Measurements from ENCODE around the gene MAMLD1. TPM values are rescaled to one million over a fixed set of nuclear protein-coding genes. Genes with fewer than 3 reads are reported as not detected.

MAMLD1 gene
- total RNA-seq, 1 donor from 2014 or later, result 2.5 TPM

DNA sequence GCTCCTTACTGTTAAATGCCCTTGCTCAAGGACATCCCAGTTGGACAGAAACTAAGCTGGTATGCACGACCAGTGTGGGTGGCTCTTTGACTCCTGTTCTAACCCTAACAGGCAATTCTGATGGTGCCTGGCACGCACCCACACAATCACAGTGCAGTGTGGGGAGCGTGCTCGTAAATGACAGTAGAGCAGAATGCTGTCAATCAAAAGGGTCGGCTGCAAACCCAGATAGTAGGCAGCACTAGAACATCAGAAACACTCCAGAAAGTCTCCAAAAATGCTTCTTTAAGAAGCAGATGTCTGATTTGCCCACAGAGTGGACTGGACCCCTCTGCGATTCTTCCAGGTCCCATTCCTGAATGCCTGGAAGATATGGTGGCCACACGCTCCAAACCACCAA lies 167.7 kb downstream of the MAMLD1 start:
- H3K4me3 ChIP-seq (ENCODE audit: low read depth, low read length), result no peak overlapping the region
- no peak for DNase-seq (ENCODE audit: low read depth)
- TF ChIP-seq, protein P1, sequence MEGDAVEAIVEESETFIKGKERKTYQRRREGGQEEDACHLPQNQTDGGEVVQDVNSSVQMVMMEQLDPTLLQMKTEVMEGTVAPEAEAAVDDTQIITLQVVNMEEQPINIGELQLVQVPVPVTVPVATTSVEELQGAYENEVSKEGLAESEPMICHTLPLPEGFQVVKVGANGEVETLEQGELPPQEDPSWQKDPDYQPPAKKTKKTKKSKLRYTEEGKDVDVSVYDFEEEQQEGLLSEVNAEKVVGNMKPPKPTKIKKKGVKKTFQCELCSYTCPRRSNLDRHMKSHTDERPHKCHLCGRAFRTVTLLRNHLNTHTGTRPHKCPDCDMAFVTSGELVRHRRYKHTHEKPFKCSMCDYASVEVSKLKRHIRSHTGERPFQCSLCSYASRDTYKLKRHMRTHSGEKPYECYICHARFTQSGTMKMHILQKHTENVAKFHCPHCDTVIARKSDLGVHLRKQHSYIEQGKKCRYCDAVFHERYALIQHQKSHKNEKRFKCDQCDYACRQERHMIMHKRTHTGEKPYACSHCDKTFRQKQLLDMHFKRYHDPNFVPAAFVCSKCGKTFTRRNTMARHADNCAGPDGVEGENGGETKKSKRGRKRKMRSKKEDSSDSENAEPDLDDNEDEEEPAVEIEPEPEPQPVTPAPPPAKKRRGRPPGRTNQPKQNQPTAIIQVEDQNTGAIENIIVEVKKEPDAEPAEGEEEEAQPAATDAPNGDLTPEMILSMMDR (conservative IDR thresholded peaks at IDR 0.05; ENCODE audit: low read depth, low read length), result no peak

DNA sequence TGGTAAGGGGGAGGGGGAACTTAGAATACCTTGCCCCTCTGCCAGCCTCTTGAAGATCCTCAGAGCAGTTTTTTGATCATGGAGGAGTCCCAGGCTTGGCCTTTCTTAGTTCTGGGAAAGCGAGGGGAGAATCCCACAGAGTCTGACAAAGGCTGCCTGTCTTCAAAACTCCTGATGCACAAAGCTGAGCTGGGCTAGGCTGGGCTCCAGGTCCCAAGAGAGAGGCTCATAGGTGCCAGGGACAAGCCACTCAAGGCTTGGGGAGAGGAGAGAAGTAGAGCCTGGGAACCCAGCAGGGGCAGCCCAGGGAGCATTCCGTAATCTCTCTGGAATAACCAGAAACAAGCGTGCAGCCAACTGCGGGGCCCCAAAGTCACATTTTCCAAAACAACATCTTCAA lies 168.3 kb downstream of the MAMLD1 start:
- DNase-seq (ENCODE audit: low read depth), result no peak
- H3K4me3 ChIP-seq (ENCODE audit: low read depth, low read length), result no peak overlapping the region
- TF ChIP-seq, protein P1 (conservative IDR thresholded peaks at IDR 0.05; ENCODE audit: low read depth, low read length), result no peak

DNA sequence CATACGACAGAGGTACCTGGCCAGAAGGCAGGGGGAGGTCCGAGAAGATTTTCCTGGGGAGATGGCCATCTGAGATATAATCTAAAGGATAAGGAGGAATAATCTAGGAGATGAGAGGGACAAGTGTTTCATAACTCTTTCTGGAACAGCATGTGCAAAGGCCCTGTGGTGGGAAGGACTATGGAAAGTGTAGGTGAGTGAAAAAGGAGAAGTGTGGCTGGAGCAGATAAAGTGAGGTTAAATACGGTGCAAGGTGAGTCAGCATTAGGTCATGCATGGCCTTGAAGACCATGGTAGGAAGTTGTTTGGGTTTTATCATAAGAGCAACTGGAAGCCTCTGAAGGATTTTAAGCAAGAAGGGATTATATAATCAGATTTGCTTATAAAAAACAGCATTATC lies 170.7 kb downstream of the MAMLD1 start:
- TF ChIP-seq, protein P1 (conservative IDR thresholded peaks at IDR 0.05; ENCODE audit: low read depth, low read length), result no peak
- no peak overlapping the region for H3K4me3 ChIP-seq (ENCODE audit: low read depth, low read length)
- DNase-seq (ENCODE audit: low read depth), result no peak

DNA sequence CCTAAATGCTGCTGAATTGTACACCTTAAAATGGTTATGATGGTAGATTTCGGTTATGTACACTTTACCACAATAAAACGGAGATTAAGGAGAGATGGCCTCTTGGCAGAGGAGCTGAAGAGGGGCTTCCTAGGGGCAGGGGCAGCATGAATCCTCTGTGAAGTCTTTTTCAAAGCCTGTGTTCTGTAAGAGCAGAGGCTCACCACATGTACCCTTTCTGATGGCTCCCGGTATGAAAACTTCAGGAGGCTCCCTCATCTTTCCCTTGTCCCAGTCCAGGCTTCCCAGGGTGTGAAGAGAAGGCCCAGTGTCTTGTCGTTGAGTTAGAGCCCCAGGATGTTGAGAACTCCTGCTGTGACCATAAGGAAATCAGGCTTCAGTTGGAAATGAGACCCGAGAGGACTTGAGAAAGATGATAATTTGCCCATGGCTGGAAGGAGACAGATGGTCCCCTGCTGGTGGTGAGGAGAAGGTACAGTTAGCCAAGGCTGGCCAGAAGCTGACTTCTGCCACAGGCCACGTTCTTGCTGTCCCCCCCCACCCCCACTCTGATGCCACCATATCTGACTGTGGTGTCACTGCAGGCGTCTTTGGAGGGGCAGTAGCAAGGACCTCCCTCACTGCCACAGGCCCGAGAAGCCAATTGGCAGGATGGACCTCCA lies 173.5 kb downstream of the MAMLD1 start:
- TF ChIP-seq, protein P1 (conservative IDR thresholded peaks at IDR 0.05; ENCODE audit: low read depth, low read length), result peak; percentile 17
- H3K4me3 ChIP-seq (ENCODE audit: low read depth, low read length), result no peak overlapping the region
- DNase-seq (ENCODE audit: low read depth), result no peak

- no peak overlapping the region for H3K4me3 ChIP-seq (ENCODE audit: low read depth, low read length)
- no peak for DNase-seq (ENCODE audit: low read depth)
- TF ChIP-seq, protein P1 (conservative IDR thresholded peaks at IDR 0.05; ENCODE audit: low read depth, low read length), result no peak
Observed at GRCh38 chrX:150537851-150538250, 174.7 kb downstream of the MAMLD1 start.

- no peak for DNase-seq (ENCODE audit: low read depth)
- TF ChIP-seq, protein P1 (conservative IDR thresholded peaks at IDR 0.05; ENCODE audit: low read depth, low read length), result no peak
Observed at GRCh38 chrX:150540965-150541364, 177.8 kb downstream of the MAMLD1 start.

DNA sequence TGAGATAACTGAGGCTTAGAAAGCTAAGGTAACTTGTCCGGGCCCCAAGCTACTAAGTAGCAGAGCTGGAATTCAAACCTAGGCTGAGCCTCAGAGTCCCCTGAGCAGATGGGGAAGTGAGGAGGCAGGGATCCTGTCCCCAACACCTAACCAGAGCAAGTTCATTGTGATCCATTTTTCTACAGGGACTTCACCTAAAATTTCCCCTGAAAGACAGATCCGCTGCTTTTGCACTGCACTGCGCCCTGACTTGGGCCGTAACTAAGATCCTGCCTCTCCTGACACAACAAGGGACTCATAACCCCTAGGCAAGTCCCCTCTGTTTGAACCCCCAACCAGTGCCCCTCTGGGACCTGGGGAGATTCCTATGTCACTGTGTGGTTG lies 179.7 kb downstream of the MAMLD1 start:
- TF ChIP-seq, protein P1 (conservative IDR thresholded peaks at IDR 0.05; ENCODE audit: low read depth, low read length), result no peak
- DNase-seq (ENCODE audit: low read depth), result no peak
- H3K4me3 ChIP-seq (ENCODE audit: low read depth, low read length), result no peak overlapping the region

More at GRCh38 chrX:150540965-150541364, 177.8 kb downstream of the MAMLD1 start:
- H3K4me3 ChIP-seq (ENCODE audit: low read depth, low read length), result no peak overlapping the region
